Large intestine (tissue), 3 donors: ENCODE results near the gene COX8C. TPM values are rescaled to one million over a fixed set of nuclear protein-coding genes. Genes with fewer than 3 reads are reported as not detected.
"Not testable (repeated sequence)": the region's sequence is repeated elsewhere in the genome, so short reads cannot be mapped to it uniquely, and the experiment has no call there.

Experiments
- DNase-seq, 2 donors: peaks; one replicate each; pipeline versions ENCODE4 v3.0.0 to v3.0.0-alpha.2; 2013
- H3K27ac ChIP-seq: one replicate; pipeline ENCODE4 v1.5.1; 2013; ENCODE audit warnings: low read length
- H3K27me3 ChIP-seq: 2 replicates; pipeline ENCODE4 v1.6.1; 2013; ENCODE audit warnings: low read length; ENCODE audit not compliant: control insufficient read depth, insufficient read depth
- H3K36me3 ChIP-seq: 2 replicates; pipeline ENCODE4 v1.6.1; 2013; ENCODE audit warnings: low read length; ENCODE audit not compliant: control insufficient read depth, insufficient read depth
- H3K4me1 ChIP-seq: one replicate; pipeline ENCODE4 v1.6.1; 2013; ENCODE audit warnings: low read length; ENCODE audit not compliant: control insufficient read depth, insufficient read depth
- H3K4me3 ChIP-seq: one replicate; pipeline ENCODE4 v1.5.1; 2013; ENCODE audit warnings: low read length
- H3K9me3 ChIP-seq: one replicate; pipeline ENCODE4 v1.6.1; 2013; ENCODE audit warnings: mild to moderate bottlenecking, low read depth, low read length, moderate library complexity; ENCODE audit not compliant: control insufficient read depth
- WGBS: methylation state at CpG from one replicate; pipeline ENCODE4 v1.1.5; 2013; ENCODE audit warnings: low lambda C conversion rate; ENCODE audit not compliant: insufficient coverage; 5-methylcytosine and 5-hydroxymethylcytosine counted together
- polyA plus RNA-seq: library from polyadenylated mRNA; unstranded; fragments of 120-200 nt; gene quantifications from one replicate; pipeline ENCODE4 v1.2.1, GENCODE V29; 2013

Gene COX8C
- polyA plus RNA-seq, 1 donor: 0.27 TPM

DNA sequence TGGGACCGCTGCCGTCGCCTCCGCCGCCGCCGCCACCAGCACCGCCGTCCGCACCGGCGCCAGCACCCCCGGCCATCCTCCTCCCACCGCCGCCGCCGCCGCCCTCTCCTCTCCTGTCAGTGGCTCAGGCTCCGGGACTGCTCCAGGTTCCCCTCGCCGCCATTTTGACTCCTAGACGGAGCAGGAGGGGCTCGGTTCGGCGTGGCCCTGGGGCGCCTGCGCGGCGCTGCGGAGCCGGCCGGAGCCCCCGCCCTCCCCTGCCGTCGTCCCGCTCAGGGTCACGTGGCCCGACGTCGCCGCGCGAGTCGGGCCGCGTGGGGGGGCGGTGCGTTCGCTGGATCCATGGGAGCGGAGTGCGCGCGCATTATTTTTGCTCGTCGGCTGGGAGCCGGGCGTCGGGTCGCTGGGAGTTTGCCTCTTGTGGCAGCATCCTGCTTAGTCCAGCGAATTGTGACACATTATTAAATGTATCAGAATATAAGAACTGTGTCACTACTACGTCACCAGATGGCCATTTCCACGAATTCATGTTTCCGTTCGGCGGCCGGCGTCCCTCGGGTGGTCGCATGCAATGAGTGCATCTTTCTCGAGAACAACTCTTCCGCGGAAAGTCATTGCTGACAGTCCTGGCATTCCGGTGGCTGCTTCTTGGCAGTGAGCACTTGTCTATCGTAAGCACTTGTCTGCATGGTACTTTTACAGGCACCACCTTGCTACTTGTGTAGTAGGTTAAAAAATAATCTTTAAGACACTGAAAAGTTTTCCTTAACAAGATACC lies 13.9 kb upstream of the COX8C start, which contains the start of gene BTBD7:
BTBD7 (minus strand) TSS at position 184 of the 778 bp plus-strand sequence. CDS start 36,985 bp downstream, outside the sequence.
- H3K27me3 ChIP-seq: no peaks in the 10 kb centered on the region
- peak within 1 kb of the TSS; percentile 77 for H3K4me3 ChIP-seq
- DNase-seq: peak; percentile 97
- peaks cover 15% of the 10 kb centered on the region for H3K4me1 ChIP-seq
- H3K36me3 ChIP-seq: no peaks in the 10 kb centered on the region
- H3K9me3 ChIP-seq: peaks cover 3% of the 10 kb centered on the region
- WGBS: no CpG with 5 or more reads among the region's 74 CpGs
- H3K27ac ChIP-seq: peak within 1 kb of the TSS; percentile 90

DNA sequence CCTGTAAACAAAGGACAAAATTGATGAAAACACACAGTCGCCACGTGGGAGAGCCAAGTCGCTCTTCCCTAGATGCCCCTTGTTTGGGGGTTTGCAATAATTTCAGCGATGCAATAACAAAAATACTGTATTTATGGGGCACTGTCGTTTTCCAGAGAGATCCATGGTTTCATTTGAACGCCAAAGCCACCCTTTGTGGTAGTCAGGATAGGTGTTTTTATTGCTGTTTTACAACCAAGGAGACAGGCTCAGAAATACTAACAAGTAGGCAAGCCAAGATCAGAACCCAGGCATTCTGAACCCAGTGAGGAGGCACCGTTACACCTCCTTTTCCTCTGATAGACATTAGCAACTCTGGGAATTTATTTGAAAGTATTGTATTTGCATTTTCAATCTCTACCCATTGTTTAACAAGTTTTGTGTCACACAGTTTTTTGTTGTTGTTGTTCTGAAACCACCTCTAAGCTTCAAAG lies 13.3 kb upstream of the COX8C start:
- peak overlapping the region; percentile 69 for H3K4me3 ChIP-seq
- H3K27ac ChIP-seq: peak overlapping the region; percentile 85
- peaks cover 15% of the 10 kb centered on the region for H3K4me1 ChIP-seq
- no peaks in the 10 kb centered on the region for H3K36me3 ChIP-seq
- H3K9me3 ChIP-seq: peaks cover 3% of the 10 kb centered on the region
- no peaks in the 10 kb centered on the region for H3K27me3 ChIP-seq
- WGBS: 0% methylated on average over 3 of the region's 7 CpGs
- DNase-seq: no peak

DNA sequence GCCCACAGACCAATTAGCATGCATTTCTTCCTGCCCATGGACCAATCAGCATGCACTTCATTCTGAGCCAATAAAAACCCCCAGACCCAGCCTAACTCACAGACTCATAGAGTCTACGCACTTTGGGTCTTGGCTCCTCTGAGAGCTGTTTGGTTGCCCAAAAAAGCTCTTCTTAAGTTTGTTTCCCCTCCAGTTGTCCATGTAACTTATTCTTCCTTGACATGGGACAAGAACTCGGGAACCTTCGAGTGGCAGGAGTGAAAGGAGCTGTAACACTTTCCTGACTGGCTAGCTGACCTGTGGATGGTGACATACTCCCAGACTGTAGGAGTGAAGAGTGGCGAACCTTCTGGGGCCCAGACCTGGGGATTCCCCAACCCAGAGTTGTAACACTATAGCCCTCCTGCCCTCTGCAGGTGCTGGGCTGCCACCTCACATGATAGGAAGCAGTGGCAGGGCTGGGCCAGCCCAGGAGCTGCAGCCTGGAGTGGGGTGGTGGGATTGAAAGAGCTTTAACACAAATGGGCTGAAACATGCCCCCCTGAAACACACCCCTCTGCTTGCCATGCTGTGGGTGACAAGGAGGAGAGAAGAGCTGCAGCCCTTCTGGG lies 9.7 kb upstream of the COX8C start:
- Histone ChIP-seq H3K9me3 (peaks cover 3% of the 10 kb centered on the region), H3K4me1 (no peaks in the 10 kb centered on the region), H3K27ac (no peak overlapping the region), H3K27me3 (no peaks in the 10 kb centered on the region), H3K36me3 (no peaks in the 10 kb centered on the region), H3K4me3 (no peak overlapping the region)
- 100% methylated on average over 1 of the region's 4 CpGs for WGBS
- DNase-seq: no peak

DNA sequence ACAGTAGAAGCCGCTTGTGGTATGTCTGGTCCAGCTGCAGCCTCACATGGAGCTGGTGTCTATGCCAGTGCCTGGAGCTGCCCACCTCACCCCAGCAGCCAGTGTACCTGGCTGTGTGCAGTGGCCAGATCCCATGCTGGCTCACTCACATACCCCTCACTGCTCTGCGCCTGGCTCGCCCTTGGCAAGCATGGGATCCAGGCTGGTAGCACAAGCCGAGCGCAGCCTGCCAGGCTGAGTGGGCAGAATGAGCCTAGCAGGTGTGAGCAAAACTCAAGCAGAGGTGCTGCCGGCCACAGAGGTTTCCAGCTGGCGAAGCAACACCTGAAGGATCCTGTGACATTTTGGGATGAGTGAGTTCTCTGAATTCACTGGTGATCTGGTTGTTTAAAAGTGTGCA lies 9.1 kb upstream of the COX8C start:
- Histone ChIP-seq H3K36me3 (no peaks in the 10 kb centered on the region), H3K4me1 (no peaks in the 10 kb centered on the region), H3K4me3 (no peak overlapping the region), H3K27ac (no peak overlapping the region), H3K27me3 (no peaks in the 10 kb centered on the region), H3K9me3 (peaks cover 3% of the 10 kb centered on the region)
- DNase-seq: no peak
- no CpG with 5 or more reads among the region's 7 CpGs for WGBS

DNA sequence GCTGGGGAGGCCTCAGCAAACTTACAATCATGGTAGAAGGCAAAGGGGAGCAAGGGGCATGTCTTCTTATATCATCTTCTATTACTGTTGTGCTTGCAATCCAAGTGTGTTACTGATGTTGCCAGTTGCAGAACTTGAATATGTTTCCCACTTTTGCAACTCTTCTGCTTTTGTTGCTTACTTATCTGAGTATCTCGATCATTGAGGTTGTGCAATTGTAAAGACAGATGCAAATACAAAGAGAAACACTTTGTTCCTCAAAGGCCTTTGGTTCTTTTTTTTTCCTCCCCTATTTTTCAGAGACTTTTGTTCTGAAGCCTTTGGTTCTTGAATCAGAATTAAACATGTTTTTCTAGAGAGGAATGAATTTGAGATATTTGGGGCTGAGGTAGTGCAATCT lies 3.7 kb upstream of the COX8C start:
- no peak overlapping the region for H3K27ac ChIP-seq
- no peaks in the 10 kb centered on the region for H3K4me1 ChIP-seq
- peaks cover 9% of the 10 kb centered on the region for H3K9me3 ChIP-seq
- no peak overlapping the region for H3K4me3 ChIP-seq
- DNase-seq: no peak
- H3K27me3 ChIP-seq: no peaks in the 10 kb centered on the region
- no peaks in the 10 kb centered on the region for H3K36me3 ChIP-seq
- WGBS: 67% methylated on average over 1 of the region's 1 CpG

DNA sequence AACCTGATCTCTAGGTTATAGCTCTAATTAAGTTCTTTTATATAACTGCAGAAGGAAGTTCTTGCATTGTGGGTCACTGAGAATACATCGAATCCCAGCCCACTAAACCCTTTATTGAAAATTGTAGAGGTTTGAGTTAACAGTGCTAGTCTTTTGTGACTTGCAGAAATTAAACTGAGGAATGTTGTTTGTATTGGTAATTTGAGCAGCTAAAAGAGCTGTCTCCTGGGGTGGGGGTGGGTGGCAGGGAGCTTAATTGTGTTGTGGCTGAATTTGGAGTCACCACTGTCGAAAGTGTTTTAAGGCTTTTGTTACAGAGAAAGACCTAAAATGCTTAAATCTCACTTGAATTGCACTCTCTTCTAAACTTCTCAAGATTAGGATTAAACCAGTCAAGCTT lies 3.2 kb upstream of the COX8C start:
- Histone ChIP-seq H3K36me3 (no peaks in the 10 kb centered on the region), H3K9me3 (peaks cover 9% of the 10 kb centered on the region), H3K4me1 (no peaks in the 10 kb centered on the region), H3K27me3 (no peaks in the 10 kb centered on the region), H3K27ac (no peak overlapping the region), H3K4me3 (no peak overlapping the region)
- WGBS: no CpG with 5 or more reads among the region's 2 CpGs
- DNase-seq: no peak

DNA sequence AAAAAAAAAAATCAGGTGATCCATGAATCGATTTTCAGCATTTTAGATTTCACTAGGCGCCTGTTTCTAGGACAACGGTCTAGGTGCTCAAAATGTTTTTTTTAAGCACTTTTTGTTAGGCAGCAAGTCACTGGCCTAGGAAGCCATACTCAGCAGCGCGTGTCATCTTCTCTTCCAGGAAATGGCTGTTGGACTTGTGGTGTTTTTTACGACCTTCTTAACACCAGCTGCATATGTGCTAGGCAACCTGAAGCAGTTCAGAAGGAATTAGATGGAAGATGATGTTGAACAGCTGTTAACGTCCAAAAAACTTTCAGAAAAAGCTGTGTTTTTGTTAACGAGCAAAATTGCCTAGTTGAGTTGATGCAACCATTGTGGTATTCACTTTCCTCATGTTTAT lies 868 bp downstream of the COX8C start:
- H3K27me3 ChIP-seq: no peaks in the 10 kb centered on the region
- no peaks in the 10 kb centered on the region for H3K4me1 ChIP-seq
- no peak for DNase-seq
- H3K36me3 ChIP-seq: no peaks in the 10 kb centered on the region
- 100% methylated on average over 3 of the region's 8 CpGs for WGBS
- no peak overlapping the region for H3K27ac ChIP-seq
- H3K9me3 ChIP-seq: peaks cover 9% of the 10 kb centered on the region
- H3K4me3 ChIP-seq: no peak overlapping the region

DNA sequence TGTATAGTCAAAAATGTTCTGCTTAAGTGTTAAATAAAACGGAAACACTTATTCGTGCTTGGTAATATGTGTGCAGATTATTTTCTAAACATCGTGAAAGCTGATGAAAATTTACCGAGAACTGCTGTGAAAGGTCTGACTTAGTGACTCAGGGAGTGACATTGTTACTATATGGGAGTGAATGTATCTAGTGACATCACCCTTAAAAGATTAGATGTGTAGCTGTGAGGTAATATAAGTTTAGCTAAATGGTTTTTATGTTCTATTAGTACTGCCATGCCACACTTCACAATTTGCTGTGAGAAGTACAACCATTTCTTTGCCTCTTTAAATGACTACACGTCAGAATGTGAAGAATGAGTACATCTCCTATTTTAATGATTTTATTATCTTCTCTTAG lies 1.3 kb downstream of the COX8C start:
- WGBS: no CpG with 5 or more reads among the region's 5 CpGs
- no peak overlapping the region for H3K27ac ChIP-seq
- no peak for DNase-seq
- H3K4me1 ChIP-seq: no peaks in the 10 kb centered on the region
- no peaks in the 10 kb centered on the region for H3K27me3 ChIP-seq
- H3K36me3 ChIP-seq: no peaks in the 10 kb centered on the region
- no peak overlapping the region for H3K4me3 ChIP-seq
- H3K9me3 ChIP-seq: peaks cover 9% of the 10 kb centered on the region

DNA sequence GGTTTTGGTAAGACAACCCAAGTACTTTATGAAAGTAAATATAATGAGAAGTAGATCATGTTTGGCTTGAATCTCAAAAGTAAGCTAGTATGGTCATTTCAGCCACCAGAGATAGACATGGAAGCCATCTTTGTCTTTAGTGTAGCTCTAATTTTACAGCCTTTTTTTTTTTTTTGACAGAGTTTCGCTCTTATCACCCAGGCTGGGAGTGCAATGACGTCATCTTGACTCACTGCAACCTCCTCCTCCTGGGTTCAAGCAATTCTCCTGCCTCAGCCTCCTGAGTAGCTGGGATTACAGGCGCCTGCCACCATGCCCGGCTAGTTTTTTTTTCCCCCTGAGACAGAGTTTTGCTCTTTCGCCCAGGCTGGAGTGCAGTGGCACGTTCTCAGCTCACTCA lies 7.9 kb downstream of the COX8C start:
- not testable (repeated sequence) for H3K4me3 ChIP-seq, H3K27me3 ChIP-seq, H3K4me1 ChIP-seq, H3K27ac ChIP-seq, H3K9me3 ChIP-seq, H3K36me3 ChIP-seq, DNase-seq
- no CpG with 5 or more reads among the region's 6 CpGs for WGBS

DNA sequence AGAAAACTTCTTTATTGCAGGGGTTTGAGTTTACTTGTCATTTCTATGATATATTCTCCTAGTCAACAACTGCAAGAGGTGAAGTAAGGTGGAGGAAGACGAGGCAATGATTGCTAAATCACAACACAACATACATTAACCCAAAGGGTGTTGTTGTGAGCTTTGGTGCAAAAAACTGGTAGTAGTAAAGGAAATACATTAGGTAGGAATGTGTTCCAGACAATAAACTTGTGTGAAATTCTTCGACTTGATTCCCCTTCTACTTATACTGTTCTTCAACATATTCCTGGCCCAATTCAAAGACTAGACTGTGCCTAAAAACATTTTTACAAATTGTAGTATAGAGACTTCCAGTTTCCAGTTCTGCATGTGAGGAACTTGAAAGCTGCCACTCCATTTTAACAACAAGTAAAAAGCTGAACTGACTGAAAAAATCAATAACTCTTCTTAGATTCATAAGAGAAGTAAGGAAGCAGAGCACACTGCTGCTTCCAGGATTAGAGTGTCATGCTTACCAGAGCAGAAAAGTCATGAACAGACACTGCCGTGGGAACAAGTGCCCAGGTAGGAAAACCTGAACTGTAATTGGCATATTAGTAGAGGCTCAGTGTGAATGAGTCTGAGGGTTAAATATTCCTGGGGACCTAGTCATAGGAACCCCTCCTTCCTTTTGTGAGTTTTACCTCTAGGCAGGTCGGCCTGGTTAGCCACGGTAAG lies 22.2 kb downstream of the COX8C start:
- Histone ChIP-seq H3K27me3 (no peaks in the 10 kb centered on the region), H3K27ac (no peak overlapping the region), H3K4me3 (no peak overlapping the region), H3K4me1 (no peaks in the 10 kb centered on the region), H3K36me3 (no peaks in the 10 kb centered on the region), H3K9me3 (no peaks in the 10 kb centered on the region)
- no CpG with 5 or more reads among the region's 5 CpGs for WGBS
- no peak for DNase-seq
